Glomerular visceral epithelial cell (primary cell): ENCODE results near the gene LLGL2.
"Not testable (repeated sequence)": the region's sequence is repeated elsewhere in the genome, so short reads cannot be mapped to it uniquely, and the experiment has no call there.

Experiments
- DNase-seq: peaks from one replicate; pipeline ENCODE4 v3.0.0-alpha.2; 2016; ENCODE audit errors: extremely low spot score

Gene LLGL2

GRCh38 chr17:75568412-75569255, 43.1 kb downstream of the LLGL2 start:
- no peak for DNase-seq

- no peak for DNase-seq
Observed at GRCh38 chr17:75570034-75570676, 44.7 kb downstream of the LLGL2 start.

- no peak for DNase-seq
Observed at GRCh38 chr17:75570772-75571171, 45.3 kb downstream of the LLGL2 start.

- DNase-seq = no peak
Observed at GRCh38 chr17:75571197-75571884, 45.8 kb downstream of the LLGL2 start.

- DNase-seq = no peak
Observed at GRCh38 chr17:75571885-75572215, 46.4 kb downstream of the LLGL2 start.

- DNase-seq = no peak
Observed at GRCh38 chr17:75572713-75573539, 47.4 kb downstream of the LLGL2 start.

GRCh38 chr17:75573540-75573957, 48.1 kb downstream of the LLGL2 start:
- DNase-seq = no peak

GRCh38 chr17:75573994-75574393, 48.5 kb downstream of the LLGL2 start:
- DNase-seq = no peak

GRCh38 chr17:75574404-75575036, 49.0 kb downstream of the LLGL2 start:
- DNase-seq = no peak

GRCh38 chr17:75575197-75575596, 49.7 kb downstream of the LLGL2 start:
- DNase-seq = no peak

- DNase-seq = no peak
Observed at GRCh38 chr17:75575728-75576127, 50.2 kb downstream of the LLGL2 start.

- no peak for DNase-seq
Observed at GRCh38 chr17:75576661-75577060, 51.2 kb downstream of the LLGL2 start.

GRCh38 chr17:75581121-75581725, 55.7 kb downstream of the LLGL2 start:
- not testable (repeated sequence) for DNase-seq

- DNase-seq = not testable (repeated sequence)
Observed at GRCh38 chr17:75583197-75583596, 57.7 kb downstream of the LLGL2 start.

GRCh38 chr17:75584849-75585175, 59.3 kb downstream of the LLGL2 start:
- no peak for DNase-seq

- no peak for DNase-seq
Observed at GRCh38 chr17:75587675-75588595, 62.4 kb downstream of the LLGL2 start, which contains the start of gene MYO15B. MYO15B (plus strand) TSS chr17:75587800; CDS start chr17:75588058, 258 bp downstream.

GRCh38 chr17:75588596-75589011, 63.1 kb downstream of the LLGL2 start:
- no peak for DNase-seq

GRCh38 chr17:75589012-75589918, 63.8 kb downstream of the LLGL2 start:
- peak; percentile 91 for DNase-seq

GRCh38 chr17:75589919-75590303, 64.4 kb downstream of the LLGL2 start:
- DNase-seq = no peak
